ENCODE measurements around the gene E2F1.

Gene E2F1

GRCh38 chr20:33660685-33661058 is 25.5 kb downstream of the E2F1 start:
- no peaks in the 10 kb centered on the region for H3K27me3 ChIP-seq (ENCODE audit: insufficient read depth, low read length, poor library complexity)
- peaks cover 3% of the 10 kb centered on the region; the same call in 1 of the 2 replicates for H3K36me3 ChIP-seq (ENCODE audit: insufficient read depth, low read length)
- no peak overlapping the region for H3K4me2 ChIP-seq (ENCODE audit: insufficient read depth, low read length)
- ATAC-seq (ENCODE audit: insufficient read depth, low read depth), result no peak
- no peaks in the 10 kb centered on the region for H4K20me1 ChIP-seq (ENCODE audit: insufficient read depth, low read length)
- H3K9me3 ChIP-seq (ENCODE audit: insufficient read depth, low read length, severe bottlenecking), result no peaks in the 10 kb centered on the region
- no peak overlapping the region for H3K27ac ChIP-seq (ENCODE audit: low read length)
- TF ChIP-seq, protein P1, sequence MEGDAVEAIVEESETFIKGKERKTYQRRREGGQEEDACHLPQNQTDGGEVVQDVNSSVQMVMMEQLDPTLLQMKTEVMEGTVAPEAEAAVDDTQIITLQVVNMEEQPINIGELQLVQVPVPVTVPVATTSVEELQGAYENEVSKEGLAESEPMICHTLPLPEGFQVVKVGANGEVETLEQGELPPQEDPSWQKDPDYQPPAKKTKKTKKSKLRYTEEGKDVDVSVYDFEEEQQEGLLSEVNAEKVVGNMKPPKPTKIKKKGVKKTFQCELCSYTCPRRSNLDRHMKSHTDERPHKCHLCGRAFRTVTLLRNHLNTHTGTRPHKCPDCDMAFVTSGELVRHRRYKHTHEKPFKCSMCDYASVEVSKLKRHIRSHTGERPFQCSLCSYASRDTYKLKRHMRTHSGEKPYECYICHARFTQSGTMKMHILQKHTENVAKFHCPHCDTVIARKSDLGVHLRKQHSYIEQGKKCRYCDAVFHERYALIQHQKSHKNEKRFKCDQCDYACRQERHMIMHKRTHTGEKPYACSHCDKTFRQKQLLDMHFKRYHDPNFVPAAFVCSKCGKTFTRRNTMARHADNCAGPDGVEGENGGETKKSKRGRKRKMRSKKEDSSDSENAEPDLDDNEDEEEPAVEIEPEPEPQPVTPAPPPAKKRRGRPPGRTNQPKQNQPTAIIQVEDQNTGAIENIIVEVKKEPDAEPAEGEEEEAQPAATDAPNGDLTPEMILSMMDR (IDR thresholded peaks at IDR 0.05; ENCODE audit: borderline replicate concordance, extremely low read depth, low read length, poor library complexity, severe bottlenecking), result no peak
- TF ChIP-seq EZH2 (IDR thresholded peaks at IDR 0.05; ENCODE audit: borderline replicate concordance, low read depth, low read length, severe bottlenecking), result no peak
- H2AFZ ChIP-seq (ENCODE audit: low read depth, low read length), result no peak overlapping the region
- no peak overlapping the region for H3K9ac ChIP-seq (ENCODE audit: low read depth, low read length)
- DNase-seq, result no peak
- H3K4me1 ChIP-seq (ENCODE audit: insufficient read depth, low read length), result peaks cover 21% of the 10 kb centered on the region
- no peaks in the 10 kb centered on the region for H3K79me2 ChIP-seq (ENCODE audit: insufficient read depth, low read length)
- no peak overlapping the region for H3K4me3 ChIP-seq (ENCODE audit: low read depth in 1 of 2, low read length in 2 of 2)

DNA sequence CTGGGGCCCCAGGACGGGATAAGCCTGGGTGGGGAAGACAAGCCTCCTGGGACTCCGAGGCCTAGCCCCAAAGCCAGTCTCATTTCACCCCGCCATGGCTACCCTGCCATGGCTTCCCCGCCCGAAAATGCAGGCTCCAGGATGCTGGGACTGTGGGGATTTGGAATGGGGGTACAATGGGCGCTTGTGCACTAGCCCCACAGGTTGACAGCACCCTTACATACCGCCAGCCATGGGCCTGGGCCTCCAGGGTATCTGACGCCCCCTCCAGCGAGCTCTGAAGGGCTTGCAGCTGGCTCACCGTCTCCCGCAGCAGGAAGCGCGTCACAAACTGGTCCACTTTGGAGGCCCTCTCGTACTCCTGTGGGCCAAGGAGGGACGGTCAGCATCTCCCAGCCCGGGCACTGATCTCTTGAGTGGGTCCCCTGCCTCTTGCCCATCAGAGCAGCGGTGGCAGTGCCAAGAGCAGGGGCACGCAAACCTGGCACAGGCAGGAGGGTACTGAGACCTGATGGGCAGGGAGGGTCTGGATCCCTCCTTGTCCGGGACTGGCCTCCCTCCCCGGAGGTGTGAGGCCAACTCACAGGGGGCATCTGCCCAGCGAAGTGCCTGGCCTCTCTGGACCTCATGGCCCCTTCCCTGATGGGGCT is 26.0 kb downstream of the E2F1 start:
- H3K27ac ChIP-seq (ENCODE audit: low read length), result no peak overlapping the region
- H3K9me3 ChIP-seq (ENCODE audit: insufficient read depth, low read length, severe bottlenecking), result no peaks in the 10 kb centered on the region
- H4K20me1 ChIP-seq (ENCODE audit: insufficient read depth, low read length), result no peaks in the 10 kb centered on the region
- H3K4me3 ChIP-seq (ENCODE audit: low read depth in 1 of 2, low read length in 2 of 2), result no peak overlapping the region
- peaks cover 21% of the 10 kb centered on the region for H3K4me1 ChIP-seq (ENCODE audit: insufficient read depth, low read length)
- no peak overlapping the region for H3K4me2 ChIP-seq (ENCODE audit: insufficient read depth, low read length)
- no peak overlapping the region for H3K9ac ChIP-seq (ENCODE audit: low read depth, low read length)
- H2AFZ ChIP-seq (ENCODE audit: low read depth, low read length), result no peak overlapping the region
- peaks cover 3% of the 10 kb centered on the region; the same call in 1 of the 2 replicates for H3K36me3 ChIP-seq (ENCODE audit: insufficient read depth, low read length)
- DNase-seq (no peak), ATAC-seq (ENCODE audit: insufficient read depth, low read depth) (no peak)
- TF ChIP-seq EZH2 (IDR thresholded peaks at IDR 0.05; ENCODE audit: borderline replicate concordance, low read depth, low read length, severe bottlenecking), result no peak
- TF ChIP-seq, protein P1 (IDR thresholded peaks at IDR 0.05; ENCODE audit: borderline replicate concordance, extremely low read depth, low read length, poor library complexity, severe bottlenecking), result no peak
- no peaks in the 10 kb centered on the region for H3K27me3 ChIP-seq (ENCODE audit: insufficient read depth, low read length, poor library complexity)
- no peaks in the 10 kb centered on the region for H3K79me2 ChIP-seq (ENCODE audit: insufficient read depth, low read length)

DNA sequence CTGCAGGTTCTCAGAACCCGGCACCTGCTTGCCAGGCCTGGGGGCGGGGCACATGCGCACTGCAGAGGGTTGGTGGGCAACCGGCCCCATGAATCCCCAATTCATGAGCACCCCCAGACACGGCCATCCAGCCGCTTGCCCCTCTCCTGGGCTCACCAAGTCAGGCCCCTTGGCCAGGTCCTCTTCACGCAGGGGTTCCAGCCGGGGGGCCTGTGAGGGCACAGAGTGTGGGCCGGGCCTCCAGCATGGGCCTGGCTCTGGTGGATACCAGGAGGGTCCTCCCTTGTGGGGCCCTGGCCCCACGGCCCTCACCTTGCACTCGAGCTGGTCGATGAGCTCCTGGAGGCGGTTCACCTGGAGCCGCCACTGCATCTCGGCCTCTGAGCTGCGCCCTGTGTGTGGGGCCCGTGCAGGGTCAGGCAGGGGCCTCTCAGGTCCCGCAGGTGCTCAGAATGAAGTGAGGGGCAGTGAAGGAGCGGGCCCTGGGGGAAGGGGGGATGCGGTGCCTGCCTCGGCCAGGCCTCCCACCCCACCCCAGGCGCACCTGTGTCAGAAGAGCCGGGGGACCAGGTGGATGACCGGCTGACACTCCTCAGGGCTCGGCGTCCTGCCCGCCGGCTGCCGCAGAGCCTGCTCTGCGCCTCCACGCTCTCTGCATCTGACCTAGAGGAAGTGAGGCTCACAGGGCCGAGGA is 26.7 kb downstream of the E2F1 start:
- H3K4me2 ChIP-seq (ENCODE audit: insufficient read depth, low read length), result no peak overlapping the region
- H3K9ac ChIP-seq (ENCODE audit: low read depth, low read length), result no peak overlapping the region
- no peaks in the 10 kb centered on the region for H3K79me2 ChIP-seq (ENCODE audit: insufficient read depth, low read length)
- no peak overlapping the region for H3K27ac ChIP-seq (ENCODE audit: low read length)
- H3K36me3 ChIP-seq (ENCODE audit: insufficient read depth, low read length), result peaks cover 3% of the 10 kb centered on the region; the same call in 1 of the 2 replicates
- no peaks in the 10 kb centered on the region for H3K9me3 ChIP-seq (ENCODE audit: insufficient read depth, low read length, severe bottlenecking)
- peaks cover 18% of the 10 kb centered on the region for H3K4me1 ChIP-seq (ENCODE audit: insufficient read depth, low read length)
- no peak overlapping the region for H3K4me3 ChIP-seq (ENCODE audit: low read depth in 1 of 2, low read length in 2 of 2)
- no peak for TF ChIP-seq EZH2 (IDR thresholded peaks at IDR 0.05; ENCODE audit: borderline replicate concordance, low read depth, low read length, severe bottlenecking)
- TF ChIP-seq, protein P1 (IDR thresholded peaks at IDR 0.05; ENCODE audit: borderline replicate concordance, extremely low read depth, low read length, poor library complexity, severe bottlenecking), result no peak
- DNase-seq (no peak), ATAC-seq (ENCODE audit: insufficient read depth, low read depth) (no peak)
- H2AFZ ChIP-seq (ENCODE audit: low read depth, low read length), result no peak overlapping the region
- no peaks in the 10 kb centered on the region for H3K27me3 ChIP-seq (ENCODE audit: insufficient read depth, low read length, poor library complexity)
- no peaks in the 10 kb centered on the region for H4K20me1 ChIP-seq (ENCODE audit: insufficient read depth, low read length)

All from DND-41 (cell line).